ENCODE results near the gene CPA2.

CPA2 gene

DNA sequence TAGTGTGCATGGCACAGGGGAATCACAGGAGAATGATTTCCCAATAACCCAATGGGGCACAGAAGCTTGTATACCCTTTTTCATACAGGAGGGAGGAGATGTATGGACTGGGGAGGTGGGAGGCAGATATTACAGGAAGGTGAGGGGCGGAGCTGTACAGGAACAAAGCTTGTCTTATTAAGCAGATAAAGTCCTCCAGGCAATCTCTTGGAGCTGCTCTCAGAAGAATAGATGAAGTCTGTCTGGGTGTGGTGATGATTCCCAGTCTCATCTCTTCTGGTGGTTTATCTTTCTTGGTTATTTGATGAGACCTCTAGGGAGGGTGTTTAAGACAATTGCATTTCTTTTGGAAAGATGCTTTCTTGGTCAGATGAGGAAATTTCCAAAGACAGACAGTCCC is 52.9 kb downstream of the CPA2 start:
- no peak for DNase-seq

DNA sequence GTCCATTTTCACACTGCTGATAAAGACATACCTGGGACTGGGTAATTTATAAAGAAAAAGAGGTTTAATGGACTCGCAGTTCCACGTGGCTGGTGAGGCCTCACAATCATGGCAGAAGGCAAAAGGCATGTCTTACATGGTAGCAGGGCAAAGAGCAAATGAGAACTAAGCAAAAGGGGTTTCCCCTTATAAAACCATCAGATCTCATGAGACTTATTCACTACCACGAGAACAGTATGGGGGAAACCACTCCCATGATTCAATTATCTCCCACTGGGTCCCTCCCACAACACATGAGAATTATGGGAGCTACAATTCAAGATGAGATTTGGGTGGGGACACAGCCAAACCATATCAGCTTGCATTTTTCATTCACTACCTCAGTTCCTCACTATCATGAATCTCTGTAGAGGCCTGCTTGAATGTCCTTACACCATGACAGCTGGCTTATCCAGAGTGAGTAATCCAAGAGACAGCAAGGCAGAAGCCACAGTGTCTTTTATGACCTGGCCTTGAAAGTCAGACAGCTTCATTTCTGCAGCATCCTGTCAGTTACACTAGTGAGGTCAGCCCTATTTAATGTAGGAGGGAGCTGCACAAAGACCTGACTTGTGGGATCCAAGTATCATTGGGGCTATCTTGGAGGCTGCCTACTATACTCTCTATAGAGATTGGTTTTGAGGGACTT is 55.0 kb downstream of the CPA2 start:
- peak; percentile 46 for DNase-seq

DNA sequence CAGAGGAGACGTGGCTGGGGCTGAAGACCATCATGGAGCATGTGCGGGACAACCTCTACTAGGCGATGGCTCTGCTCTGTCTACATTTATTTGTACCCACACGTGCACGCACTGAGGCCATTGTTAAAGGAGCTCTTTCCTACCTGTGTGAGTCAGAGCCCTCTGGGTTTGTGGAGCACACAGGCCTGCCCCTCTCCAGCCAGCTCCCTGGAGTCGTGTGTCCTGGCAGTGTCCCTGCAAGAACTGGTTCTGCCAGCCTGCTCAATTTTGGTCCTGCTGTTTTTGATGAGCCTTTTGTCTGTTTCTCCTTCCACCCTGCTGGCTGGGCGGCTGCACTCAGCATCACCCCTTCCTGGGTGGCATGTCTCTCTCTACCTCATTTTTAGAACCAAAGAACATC is 56.0 kb downstream of the CPA2 start:
- DNase-seq, result no peak

DNA sequence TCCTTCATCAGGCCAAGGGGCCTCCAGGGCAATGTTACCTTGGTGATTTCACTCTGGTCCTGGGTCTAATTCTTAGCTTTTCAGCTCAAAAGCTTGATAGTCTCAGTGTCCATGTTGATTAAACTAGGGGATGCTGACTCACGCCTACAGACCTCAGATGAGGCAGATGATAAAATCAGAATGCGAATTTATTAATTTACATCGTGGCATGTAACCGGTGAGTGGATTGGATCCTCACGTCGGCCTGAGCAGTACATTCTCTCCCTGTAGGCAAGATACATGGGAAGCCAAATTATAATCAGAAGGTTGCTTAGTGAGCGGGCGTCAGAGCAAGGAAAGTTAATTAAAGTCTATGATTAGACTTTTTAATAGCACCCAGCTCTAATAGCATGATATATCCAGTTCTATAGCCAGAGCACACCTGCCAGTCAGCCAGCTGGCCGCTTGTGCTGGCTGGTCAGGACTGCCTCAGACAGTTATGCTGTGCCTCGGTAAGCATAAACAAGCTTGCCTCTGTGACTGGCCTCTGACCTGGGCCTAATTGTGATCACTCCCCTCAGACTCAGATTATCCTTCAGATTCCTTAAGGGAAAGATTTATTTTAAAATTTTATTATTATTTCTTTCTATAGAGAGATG is 57.8 kb downstream of the CPA2 start:
- DNase-seq, result peak; percentile 4

DNA sequence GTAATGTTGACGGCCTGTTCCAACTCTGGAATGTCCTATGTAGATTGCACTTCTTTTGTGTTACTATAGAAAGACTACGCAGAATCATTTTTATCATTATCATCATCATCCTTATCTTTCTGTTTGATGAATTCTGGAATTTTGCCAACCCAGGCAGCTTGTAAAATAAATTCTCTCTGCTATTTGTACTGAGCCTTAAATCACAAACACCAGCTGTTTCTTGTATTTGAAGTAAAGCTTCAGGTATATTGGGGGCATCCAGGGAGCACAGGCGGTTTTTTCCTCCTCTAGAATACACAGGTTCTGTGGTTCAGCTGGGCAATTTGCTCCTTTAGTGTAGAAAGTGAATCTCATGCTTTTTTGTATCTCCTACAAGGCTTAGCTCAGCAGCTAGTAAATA is 63.0 kb downstream of the CPA2 start:
- DNase-seq, result no peak

DNA sequence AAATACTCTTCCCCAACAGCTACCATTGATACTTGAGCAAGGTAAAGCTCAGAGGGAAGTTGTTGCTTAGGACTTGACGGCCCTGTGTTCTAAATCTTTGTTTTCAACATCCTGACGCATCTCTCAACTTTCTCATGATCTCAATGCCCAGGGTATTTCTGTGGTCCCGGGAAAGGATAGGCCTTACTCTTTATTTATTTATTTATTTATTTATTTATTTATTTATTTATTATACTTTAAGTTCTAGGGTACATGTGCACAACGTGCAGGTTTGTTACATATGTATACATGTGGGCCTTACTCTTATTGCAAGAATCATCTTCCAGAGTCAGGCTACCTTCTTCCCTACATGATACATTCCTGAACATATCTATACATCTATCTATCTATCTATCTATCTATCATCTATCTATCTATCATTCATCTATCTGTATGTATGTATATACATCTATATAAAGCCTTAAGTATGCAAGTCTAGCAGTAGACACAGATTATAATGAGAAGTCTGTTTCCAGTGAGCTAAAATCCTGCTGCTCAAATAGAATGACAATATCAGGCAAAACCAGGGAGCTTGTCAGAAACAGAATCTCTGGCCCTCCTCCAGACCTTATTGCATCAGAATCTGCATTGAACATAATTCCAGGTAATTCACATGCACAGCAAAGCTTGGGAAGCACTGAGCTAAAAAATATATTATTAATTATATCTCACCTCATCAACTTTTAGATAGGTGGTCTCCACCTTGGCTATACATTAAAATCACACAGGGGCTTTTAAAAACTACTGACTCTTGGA is 65.8 kb downstream of the CPA2 start:
- no peak for DNase-seq

DNA sequence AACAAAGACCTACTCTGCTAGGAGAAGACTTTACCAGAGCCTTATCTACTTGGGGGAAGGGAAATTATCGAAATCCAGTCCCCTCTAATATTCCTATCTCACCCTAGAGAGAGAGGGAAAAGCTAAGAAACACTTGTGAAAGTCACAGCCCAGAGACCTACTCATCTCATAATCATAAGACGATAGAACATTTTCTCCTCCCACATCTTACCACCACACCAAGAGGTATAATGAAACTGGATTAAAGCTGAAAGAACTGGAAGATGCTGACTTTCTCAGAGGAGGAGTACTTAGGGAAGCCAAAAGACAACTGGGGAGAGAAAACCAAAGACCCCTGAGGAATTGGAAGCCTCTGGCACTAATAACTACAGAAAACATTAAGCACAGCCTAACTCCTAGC is 67.2 kb downstream of the CPA2 start:
- DNase-seq, result no peak

DNA sequence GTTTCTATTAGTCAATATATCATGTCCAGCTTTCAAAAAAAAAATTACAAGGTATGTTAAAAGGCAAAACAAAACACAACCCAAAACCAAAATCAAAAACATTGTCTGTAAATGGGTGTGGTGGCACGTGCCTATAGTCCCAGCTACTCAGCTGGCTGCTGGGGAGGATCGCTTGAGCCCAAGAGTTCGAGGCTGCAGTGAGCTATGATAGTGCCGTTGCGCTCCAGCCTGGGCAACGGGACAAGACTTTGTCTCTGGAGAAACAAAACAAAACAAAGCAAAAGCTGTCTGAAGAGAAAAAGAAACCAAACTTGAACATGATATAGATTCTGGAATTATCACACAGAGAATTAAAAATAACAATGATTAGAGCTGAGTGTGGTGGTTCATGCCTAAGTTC is 67.6 kb downstream of the CPA2 start:
- no peak for DNase-seq

DNA sequence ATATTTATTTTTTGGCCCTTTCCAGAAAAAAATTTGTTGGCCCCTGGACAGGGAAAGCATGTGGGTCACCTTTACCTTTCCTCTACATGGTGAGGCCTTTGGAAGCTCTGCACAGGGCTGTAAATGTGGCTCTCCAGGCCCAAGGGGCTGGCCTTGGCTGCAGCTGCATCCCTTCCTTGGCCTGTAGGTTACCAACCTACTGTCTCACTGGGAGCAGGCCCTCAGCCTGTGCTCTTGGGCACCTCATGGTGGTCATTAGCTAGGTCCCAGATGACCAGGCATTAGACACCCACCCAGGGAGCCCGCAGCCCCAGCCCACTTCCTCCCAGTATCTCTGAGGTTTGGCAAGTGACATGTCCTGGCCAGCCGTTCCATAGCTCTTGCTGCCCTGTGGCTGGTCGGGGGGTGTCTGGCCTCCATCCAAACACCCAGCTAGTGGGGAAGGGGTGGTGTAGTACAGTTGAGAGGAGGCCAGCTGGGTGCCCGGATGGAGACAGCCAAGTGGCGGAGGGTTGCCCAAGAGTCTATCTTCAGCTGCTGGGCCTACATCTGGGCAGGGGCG is 70.8 kb downstream of the CPA2 start:
- no peak for DNase-seq

DNA sequence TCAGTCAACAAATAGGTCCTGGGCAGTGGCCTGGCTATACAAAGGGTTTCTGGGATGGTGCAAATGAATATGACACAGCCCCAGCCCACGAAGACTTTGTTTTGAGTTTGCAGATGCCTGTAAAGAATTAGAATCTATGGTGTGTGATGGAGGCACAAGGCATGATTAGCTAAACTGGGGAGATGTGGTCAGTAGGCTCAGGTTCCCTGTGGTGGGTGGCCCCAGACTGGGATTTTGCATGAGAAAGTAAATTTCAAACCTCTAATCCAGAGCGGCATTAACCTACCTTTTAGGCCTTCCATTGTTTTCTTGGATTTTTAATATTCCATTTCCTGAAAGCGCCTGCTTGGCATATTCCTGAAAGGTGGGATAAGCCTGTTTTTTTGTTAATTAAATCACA is 71.6 kb downstream of the CPA2 start:
- no peak for DNase-seq

Data from fibroblast of skin of right quadriceps (primary cell).